ENCODE results near the gene CEACAM18.

DNA sequence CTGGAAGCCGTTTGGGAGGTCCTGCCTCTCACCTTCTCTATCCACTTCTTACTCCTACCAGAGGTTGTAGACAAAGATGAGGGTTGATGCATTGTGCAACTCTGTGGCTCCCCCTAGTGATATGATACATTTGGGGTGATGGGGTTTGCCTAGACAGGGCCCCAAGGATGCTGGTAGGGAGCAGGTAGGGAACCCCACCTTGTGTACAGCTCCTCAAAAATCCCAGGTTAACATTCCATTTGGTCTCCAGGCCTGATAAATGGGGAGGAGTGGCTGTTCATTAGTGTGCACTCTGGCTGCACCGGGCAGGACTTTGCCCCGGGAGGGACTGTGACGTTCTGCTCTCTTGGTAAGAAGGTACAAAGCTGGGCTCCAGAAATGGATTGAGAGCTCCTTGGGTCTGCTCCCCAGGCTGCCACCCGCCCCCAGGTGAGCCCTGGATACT lies 39.3 kb upstream of the CEACAM18 start:
- TF ChIP-seq, protein P1, sequence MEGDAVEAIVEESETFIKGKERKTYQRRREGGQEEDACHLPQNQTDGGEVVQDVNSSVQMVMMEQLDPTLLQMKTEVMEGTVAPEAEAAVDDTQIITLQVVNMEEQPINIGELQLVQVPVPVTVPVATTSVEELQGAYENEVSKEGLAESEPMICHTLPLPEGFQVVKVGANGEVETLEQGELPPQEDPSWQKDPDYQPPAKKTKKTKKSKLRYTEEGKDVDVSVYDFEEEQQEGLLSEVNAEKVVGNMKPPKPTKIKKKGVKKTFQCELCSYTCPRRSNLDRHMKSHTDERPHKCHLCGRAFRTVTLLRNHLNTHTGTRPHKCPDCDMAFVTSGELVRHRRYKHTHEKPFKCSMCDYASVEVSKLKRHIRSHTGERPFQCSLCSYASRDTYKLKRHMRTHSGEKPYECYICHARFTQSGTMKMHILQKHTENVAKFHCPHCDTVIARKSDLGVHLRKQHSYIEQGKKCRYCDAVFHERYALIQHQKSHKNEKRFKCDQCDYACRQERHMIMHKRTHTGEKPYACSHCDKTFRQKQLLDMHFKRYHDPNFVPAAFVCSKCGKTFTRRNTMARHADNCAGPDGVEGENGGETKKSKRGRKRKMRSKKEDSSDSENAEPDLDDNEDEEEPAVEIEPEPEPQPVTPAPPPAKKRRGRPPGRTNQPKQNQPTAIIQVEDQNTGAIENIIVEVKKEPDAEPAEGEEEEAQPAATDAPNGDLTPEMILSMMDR (IDR thresholded peaks at IDR 0.05; ENCODE audit: extremely low read depth in 1 of 2, insufficient read depth in 1 of 2, low read depth in 1 of 2, low read length in 2 of 2): peak in 1 of 2 donors; percentile 19
- no peak for TF ChIP-seq POLR2A (IDR thresholded peaks at IDR 0.05; ENCODE audit: low read depth, low read length)
- no peak for TF ChIP-seq POLR2AphosphoS5 (IDR thresholded peaks at IDR 0.05; ENCODE audit: insufficient read depth, low read depth, low read length)
- TF ChIP-seq EZH2 (IDR thresholded peaks at IDR 0.05; ENCODE audit: borderline replicate concordance, low read depth, low read length, severe bottlenecking): no peak
- TF ChIP-seq, protein P2, sequence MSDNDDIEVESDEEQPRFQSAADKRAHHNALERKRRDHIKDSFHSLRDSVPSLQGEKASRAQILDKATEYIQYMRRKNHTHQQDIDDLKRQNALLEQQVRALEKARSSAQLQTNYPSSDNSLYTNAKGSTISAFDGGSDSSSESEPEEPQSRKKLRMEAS (IDR thresholded peaks at IDR 0.05; ENCODE audit: insufficient read depth, insufficient read length): no peak
- no peak for TF ChIP-seq MYC (IDR thresholded peaks at IDR 0.05; ENCODE audit: low read depth, low read length)
- TF ChIP-seq JUN (IDR thresholded peaks at IDR 0.05; ENCODE audit: borderline replicate concordance, insufficient read depth, insufficient read length, low read depth): no peak
- no peak for TF ChIP-seq GATA2 (IDR thresholded peaks at IDR 0.05; ENCODE audit: insufficient read depth, insufficient read length, low read depth, low read length)
